Peyer's patch (tissue), 4 donors: ENCODE results near the gene ELL.

Experiments
- CTCF ChIP-seq, 6 experiments: fragments of 450-650 bp in 4 of 6; fragments of 200-600 bp in 2 of 6; sonication (generic) in 1 of 6; IDR thresholded peaks; one replicate each; pipeline ENCODE4 v1.5.1; 2017 to 2019; ENCODE audit warnings: antibody characterized with exemption in 6 of 6, mild to moderate bottlenecking in 3 of 6, moderate library complexity in 1 of 6
- POLR2A ChIP-seq, 2 donors: fragments of 450-650 bp; IDR thresholded peaks; one replicate each; pipeline ENCODE4 v1.5.1; 2017; ENCODE audit warnings: antibody characterized with exemption in 2 of 2, mild to moderate bottlenecking in 2 of 2, moderate library complexity in 2 of 2

GRCh38 chr19:18481505-18482222, 40.2 kb downstream of the ELL start:
- TF ChIP-seq CTCF (IDR thresholded peaks at IDR 0.05) (no peak), POLR2A (IDR thresholded peaks at IDR 0.05) (no peak)
